Ovary (tissue), 3 donors: ENCODE measurements around the gene NT5DC4.

ENCODE experiments used
- CTCF ChIP-seq, 3 donors: fragments of 450-650 bp in 2 of 3; fragments of 200-600 bp in 1 of 3; IDR thresholded peaks; one replicate each; pipeline versions ENCODE4 v1.5.1 to v1.8.0; 2016 to 2022; ENCODE audit warnings: antibody characterized with exemption in 3 of 3, mild to moderate bottlenecking in 1 of 3
- POLR2A ChIP-seq: fragments of 450-650 bp; IDR thresholded peaks from one replicate; pipeline ENCODE4 v1.6.1; 2017; ENCODE audit warnings: antibody characterized with exemption, mild to moderate bottlenecking, moderate library complexity
- donor health status: DM: no; HTN: no; CAD: no.

GRCh38 chr2:112750560-112750843 is 29.7 kb downstream of the NT5DC4 start:
- no peak for TF ChIP-seq CTCF (IDR thresholded peaks at IDR 0.05)
- no peak for TF ChIP-seq POLR2A
